HepG2 (cell line): Measurements from ENCODE around the gene TP53TG5. TPM values are rescaled to one million over a fixed set of nuclear protein-coding genes. Genes with fewer than 3 reads are reported as not detected.

ENCODE experiments used
- BRCA1 ChIP-seq: sonication (generic); formaldehyde crosslinking; IDR thresholded peaks from 2 replicates; pipeline ENCODE4 v1.4.0; 2020; ENCODE audit warnings: missing genetic modification reagents
- CEBPG ChIP-seq: IDR thresholded peaks from 2 replicates; pipeline ENCODE4 v1.6.1; 2016
- FOXK2 ChIP-seq: fragments of 450-650 bp; IDR thresholded peaks from 2 replicates; pipeline ENCODE4 v1.6.1; 2016
- IRX3 ChIP-seq: sonication (generic); formaldehyde crosslinking; IDR thresholded peaks from 2 replicates; pipeline ENCODE4 v1.8.1; 2023; ENCODE audit warnings: mild to moderate bottlenecking, low read depth, missing genetic modification reagents, borderline replicate concordance
- KAT8 ChIP-seq: IDR thresholded peaks from 2 replicates; pipeline ENCODE4 v1.6.1; 2016; ENCODE audit warnings: missing genetic modification reagents, missing compliant biosample characterization
- KDM1A ChIP-seq: IDR thresholded peaks from 2 replicates; pipeline ENCODE4 v1.6.1; 2016; ENCODE audit warnings: missing compliant biosample characterization
- MXI1 ChIP-seq: IDR thresholded peaks from 3 replicates; pipeline ENCODE4 v1.6.1; 2012; ENCODE audit warnings: low read depth, low read length, inconsistent platforms, borderline replicate concordance
- NR2F6 ChIP-seq, 2 experiments: IDR thresholded peaks; 2 replicates each; pipeline ENCODE4 v1.6.1; 2016; ENCODE audit warnings: antibody characterized with exemption in 1 of 2, mild to moderate bottlenecking in 1 of 2
- YY1 ChIP-seq: IDR thresholded peaks from 2 replicates; pipeline ENCODE4 v1.6.1; 2011; ENCODE audit warnings: low read length, low read depth, moderate library complexity, mild to moderate bottlenecking; ENCODE audit not compliant: insufficient read depth, insufficient replicate concordance
- ZFP36 ChIP-seq: fragments of 150-350 bp; IDR thresholded peaks from 2 replicates; pipeline ENCODE4 v1.6.1; 2018; ENCODE audit warnings: borderline replicate concordance, low read length, low read depth; ENCODE audit not compliant: partially characterized antibody
- ZNF3 ChIP-seq: IDR thresholded peaks from 2 replicates; pipeline ENCODE4 v1.7.0; 2017; ENCODE audit warnings: inconsistent platforms
- ZNF556 ChIP-seq: sonication (generic); formaldehyde crosslinking; IDR thresholded peaks from 2 replicates; pipeline ENCODE4 v1.4.0; 2020; ENCODE audit warnings: mild to moderate bottlenecking, missing genetic modification reagents, borderline replicate concordance
- ZNF709 ChIP-seq: sonication (generic); formaldehyde crosslinking; IDR thresholded peaks from 2 replicates; pipeline ENCODE4 v1.5.0; 2020; ENCODE audit warnings: mild to moderate bottlenecking, missing genetic modification reagents
- ZNF788 ChIP-seq: sonication (generic); formaldehyde crosslinking; IDR thresholded peaks from 2 replicates; pipeline ENCODE4 v1.5.0; 2020; ENCODE audit warnings: mild to moderate bottlenecking, missing genetic modification reagents, borderline replicate concordance
- polyA plus RNA-seq, 8 experiments: library from polyadenylated mRNA; depleted of rRNA in 3 of 8; stranded (reverse) in 7 of 8; unstranded in 1 of 8; fragments of >200 nt; fragmentation: Illumina TruSeq in 4 of 8; extraction: Trizol in 4 of 8; gene quantifications; 2 replicates each; pipeline versions ENCODE4 v1.2.1 to v1.2.3, GENCODE V29; 2011 to 2016; ENCODE audit warnings: low read depth in 4 of 8, missing spikeins in 1 of 8, mixed read lengths in 1 of 8; ENCODE audit not compliant: insufficient read depth in 1 of 8
- total RNA-seq, 5 experiments: library from RNA; depleted of rRNA; stranded (reverse); fragments of >200 nt; fragmentation: Illumina TruSeq; extraction: Trizol; gene quantifications; 2 replicates each; pipeline ENCODE4 v1.2.3, GENCODE V29; 2016; ENCODE audit warnings: low read depth in 1 of 5
- TF ChIP-seq, protein P1 (sequence below): sonication (generic); formaldehyde crosslinking; IDR thresholded peaks from 2 replicates; pipeline ENCODE4 v1.4.0; 2020; ENCODE audit warnings: missing genetic modification reagents
- TF ChIP-seq, protein P2 (sequence below): IDR thresholded peaks from 2 replicates; pipeline ENCODE4 v1.6.1; 2016
- TF ChIP-seq, protein P3 (sequence below): sonication (generic); formaldehyde crosslinking; IDR thresholded peaks from 2 replicates; pipeline ENCODE4 v1.4.0; 2020; ENCODE audit warnings: missing genetic modification reagents
- TF ChIP-seq, protein P4 (sequence below): sonication (generic); formaldehyde crosslinking; IDR thresholded peaks from 2 replicates; pipeline ENCODE4 v1.8.1; 2022; ENCODE audit warnings: low read depth, mild to moderate bottlenecking, missing genetic modification reagents
- TF ChIP-seq, protein P5 (sequence below): sonication (generic); formaldehyde crosslinking; IDR thresholded peaks from 2 replicates; pipeline ENCODE4 v1.5.0; 2020; ENCODE audit warnings: mild to moderate bottlenecking, missing genetic modification reagents, borderline replicate concordance

Gene TP53TG5
- total and polyA plus RNA-seq, 2 of the 13 experiments (the other 11 are each of a cell fraction or from before 2014, with no cell fraction given): 0.11 TPM; not detected in 1

DNA sequence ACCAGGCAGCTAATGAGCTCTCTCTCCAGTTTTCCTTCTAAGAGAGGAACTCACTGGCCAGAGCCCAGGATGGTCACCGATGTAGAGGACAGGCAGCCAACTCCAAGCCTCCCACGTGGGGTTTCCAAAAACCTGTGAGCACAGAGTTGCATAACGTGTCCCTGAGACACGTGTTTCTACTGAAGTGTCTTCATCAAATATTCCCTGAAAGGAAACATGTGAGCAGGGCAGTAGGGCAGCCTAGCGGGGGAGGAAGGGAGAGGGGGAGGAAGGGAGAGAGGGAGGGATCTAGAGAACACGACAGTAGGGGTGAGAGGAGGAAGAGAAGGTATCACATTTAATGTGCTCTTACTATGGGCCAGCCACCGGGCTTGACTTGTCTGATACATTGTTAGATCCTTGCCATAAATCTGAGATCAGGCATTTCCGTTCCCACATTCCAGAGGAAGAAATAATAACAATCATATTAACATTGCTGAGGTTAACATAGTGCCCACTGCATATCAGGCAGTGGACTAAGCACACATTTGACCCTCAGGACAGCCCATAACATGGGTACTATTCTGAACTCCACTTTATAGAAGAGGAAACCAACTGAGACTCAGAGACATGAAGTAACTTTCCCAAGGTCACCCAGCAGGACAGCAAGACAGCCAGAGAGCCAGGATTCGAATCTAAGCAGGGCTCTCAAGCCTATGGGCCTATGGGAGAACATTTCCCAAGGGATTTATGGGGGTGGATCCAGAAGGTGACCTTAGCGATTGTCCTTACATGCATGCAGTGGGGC lies 19.6 kb downstream of the TP53TG5 start (continued):
- TF ChIP-seq, protein P1, sequence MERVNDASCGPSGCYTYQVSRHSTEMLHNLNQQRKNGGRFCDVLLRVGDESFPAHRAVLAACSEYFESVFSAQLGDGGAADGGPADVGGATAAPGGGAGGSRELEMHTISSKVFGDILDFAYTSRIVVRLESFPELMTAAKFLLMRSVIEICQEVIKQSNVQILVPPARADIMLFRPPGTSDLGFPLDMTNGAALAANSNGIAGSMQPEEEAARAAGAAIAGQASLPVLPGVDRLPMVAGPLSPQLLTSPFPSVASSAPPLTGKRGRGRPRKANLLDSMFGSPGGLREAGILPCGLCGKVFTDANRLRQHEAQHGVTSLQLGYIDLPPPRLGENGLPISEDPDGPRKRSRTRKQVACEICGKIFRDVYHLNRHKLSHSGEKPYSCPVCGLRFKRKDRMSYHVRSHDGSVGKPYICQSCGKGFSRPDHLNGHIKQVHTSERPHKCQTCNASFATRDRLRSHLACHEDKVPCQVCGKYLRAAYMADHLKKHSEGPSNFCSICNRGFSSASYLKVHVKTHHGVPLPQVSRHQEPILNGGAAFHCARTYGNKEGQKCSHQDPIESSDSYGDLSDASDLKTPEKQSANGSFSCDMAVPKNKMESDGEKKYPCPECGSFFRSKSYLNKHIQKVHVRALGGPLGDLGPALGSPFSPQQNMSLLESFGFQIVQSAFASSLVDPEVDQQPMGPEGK (CRISPR knock-in tag): 0 out of 2 replicates have a peak, but pooled peaks have one; percentile 30
- TF ChIP-seq ZFP36 (peak; percentile 52), IRX3 (CRISPR knock-in tag) (no peak), CEBPG (peak; percentile 87), KDM1A (CRISPR knock-in tag) (peak; percentile 76; the same call in 1 of the 2 replicates), ZNF556 (CRISPR knock-in tag) (0 out of 2 replicates have a peak, but pooled peaks have one; percentile 71), NR2F6 (IDR thresholded peaks at IDR 0.05) (0 out of 2 replicates have a peak, but pooled peaks have one; percentile 2), NR2F6 (CRISPR knock-in tag; IDR thresholded peaks at IDR 0.05) (0 out of 2 replicates have a peak, but pooled peaks have one; percentile 28), ZNF3 (CRISPR knock-in tag) (0 out of 2 replicates have a peak, but pooled peaks have one; percentile 27), MXI1 (peak; percentile 65; the same call in 1 of the 3 replicates), KAT8 (CRISPR knock-in tag) (0 out of 2 replicates have a peak, but pooled peaks have one; percentile 6), BRCA1 (CRISPR knock-in tag) (no peak), FOXK2 (no peak), ZNF709 (CRISPR knock-in tag) (0 out of 2 replicates have a peak, but pooled peaks have one; percentile 7), YY1 (no peak), ZNF788 (CRISPR knock-in tag) (peak; percentile 52; the same call in 1 of the 2 replicates)
- TF ChIP-seq, protein P2, sequence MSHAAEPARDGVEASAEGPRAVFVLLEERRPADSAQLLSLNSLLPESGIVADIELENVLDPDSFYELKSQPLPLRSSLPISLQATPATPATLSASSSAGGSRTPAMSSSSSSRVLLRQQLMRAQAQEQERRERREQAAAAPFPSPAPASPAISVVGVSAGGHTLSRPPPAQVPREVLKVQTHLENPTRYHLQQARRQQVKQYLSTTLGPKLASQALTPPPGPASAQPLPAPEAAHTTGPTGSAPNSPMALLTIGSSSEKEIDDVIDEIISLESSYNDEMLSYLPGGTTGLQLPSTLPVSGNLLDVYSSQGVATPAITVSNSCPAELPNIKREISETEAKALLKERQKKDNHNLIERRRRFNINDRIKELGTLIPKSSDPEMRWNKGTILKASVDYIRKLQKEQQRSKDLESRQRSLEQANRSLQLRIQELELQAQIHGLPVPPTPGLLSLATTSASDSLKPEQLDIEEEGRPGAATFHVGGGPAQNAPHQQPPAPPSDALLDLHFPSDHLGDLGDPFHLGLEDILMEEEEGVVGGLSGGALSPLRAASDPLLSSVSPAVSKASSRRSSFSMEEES (CRISPR knock-in tag): peak; percentile 61
- TF ChIP-seq, protein P3, sequence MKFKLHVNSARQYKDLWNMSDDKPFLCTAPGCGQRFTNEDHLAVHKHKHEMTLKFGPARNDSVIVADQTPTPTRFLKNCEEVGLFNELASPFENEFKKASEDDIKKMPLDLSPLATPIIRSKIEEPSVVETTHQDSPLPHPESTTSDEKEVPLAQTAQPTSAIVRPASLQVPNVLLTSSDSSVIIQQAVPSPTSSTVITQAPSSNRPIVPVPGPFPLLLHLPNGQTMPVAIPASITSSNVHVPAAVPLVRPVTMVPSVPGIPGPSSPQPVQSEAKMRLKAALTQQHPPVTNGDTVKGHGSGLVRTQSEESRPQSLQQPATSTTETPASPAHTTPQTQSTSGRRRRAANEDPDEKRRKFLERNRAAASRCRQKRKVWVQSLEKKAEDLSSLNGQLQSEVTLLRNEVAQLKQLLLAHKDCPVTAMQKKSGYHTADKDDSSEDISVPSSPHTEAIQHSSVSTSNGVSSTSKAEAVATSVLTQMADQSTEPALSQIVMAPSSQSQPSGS: peak; percentile 50; the same call in 1 of the 2 replicates
- TF ChIP-seq, protein P4, sequence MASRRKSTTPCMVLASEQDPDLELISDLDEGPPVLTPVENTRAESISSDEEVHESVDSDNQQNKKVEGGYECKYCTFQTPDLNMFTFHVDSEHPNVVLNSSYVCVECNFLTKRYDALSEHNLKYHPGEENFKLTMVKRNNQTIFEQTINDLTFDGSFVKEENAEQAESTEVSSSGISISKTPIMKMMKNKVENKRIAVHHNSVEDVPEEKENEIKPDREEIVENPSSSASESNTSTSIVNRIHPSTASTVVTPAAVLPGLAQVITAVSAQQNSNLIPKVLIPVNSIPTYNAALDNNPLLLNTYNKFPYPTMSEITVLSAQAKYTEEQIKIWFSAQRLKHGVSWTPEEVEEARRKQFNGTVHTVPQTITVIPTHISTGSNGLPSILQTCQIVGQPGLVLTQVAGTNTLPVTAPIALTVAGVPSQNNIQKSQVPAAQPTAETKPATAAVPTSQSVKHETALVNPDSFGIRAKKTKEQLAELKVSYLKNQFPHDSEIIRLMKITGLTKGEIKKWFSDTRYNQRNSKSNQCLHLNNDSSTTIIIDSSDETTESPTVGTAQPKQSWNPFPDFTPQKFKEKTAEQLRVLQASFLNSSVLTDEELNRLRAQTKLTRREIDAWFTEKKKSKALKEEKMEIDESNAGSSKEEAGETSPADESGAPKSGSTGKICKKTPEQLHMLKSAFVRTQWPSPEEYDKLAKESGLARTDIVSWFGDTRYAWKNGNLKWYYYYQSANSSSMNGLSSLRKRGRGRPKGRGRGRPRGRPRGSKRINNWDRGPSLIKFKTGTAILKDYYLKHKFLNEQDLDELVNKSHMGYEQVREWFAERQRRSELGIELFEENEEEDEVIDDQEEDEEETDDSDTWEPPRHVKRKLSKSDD (CRISPR knock-in tag): peak; percentile 9; the same call in 1 of the 2 replicates
- TF ChIP-seq, protein P5, sequence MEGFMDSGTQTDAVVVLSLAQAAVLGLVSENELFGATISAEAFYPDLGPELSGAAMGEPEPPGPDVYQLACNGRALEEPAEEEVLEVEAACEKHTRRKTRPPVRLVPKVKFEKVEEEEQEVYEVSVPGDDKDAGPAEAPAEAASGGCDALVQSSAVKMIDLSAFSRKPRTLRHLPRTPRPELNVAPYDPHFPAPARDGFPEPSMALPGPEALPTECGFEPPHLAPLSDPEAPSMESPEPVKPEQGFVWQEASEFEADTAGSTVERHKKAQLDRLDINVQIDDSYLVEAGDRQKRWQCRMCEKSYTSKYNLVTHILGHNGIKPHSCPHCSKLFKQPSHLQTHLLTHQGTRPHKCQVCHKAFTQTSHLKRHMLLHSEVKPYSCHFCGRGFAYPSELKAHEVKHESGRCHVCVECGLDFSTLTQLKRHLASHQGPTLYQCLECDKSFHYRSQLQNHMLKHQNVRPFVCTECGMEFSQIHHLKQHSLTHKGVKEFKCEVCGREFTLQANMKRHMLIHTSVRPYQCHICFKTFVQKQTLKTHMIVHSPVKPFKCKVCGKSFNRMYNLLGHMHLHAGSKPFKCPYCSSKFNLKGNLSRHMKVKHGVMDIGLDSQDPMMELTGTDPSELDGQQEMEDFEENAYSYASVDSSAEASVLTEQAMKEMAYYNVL (CRISPR knock-in tag): 0 out of 2 replicates have a peak, but pooled peaks have one; percentile 70
